ENCODE data around the gene PROC. TPM values are rescaled to one million over a fixed set of nuclear protein-coding genes. Genes with fewer than 3 reads are reported as not detected.

PROC gene
- total and polyA plus RNA-seq, 2 of the 8 experiments (the other 6 are each of a cell fraction or from before 2014, with no cell fraction given) = 1.5 to 1.6 TPM

DNA sequence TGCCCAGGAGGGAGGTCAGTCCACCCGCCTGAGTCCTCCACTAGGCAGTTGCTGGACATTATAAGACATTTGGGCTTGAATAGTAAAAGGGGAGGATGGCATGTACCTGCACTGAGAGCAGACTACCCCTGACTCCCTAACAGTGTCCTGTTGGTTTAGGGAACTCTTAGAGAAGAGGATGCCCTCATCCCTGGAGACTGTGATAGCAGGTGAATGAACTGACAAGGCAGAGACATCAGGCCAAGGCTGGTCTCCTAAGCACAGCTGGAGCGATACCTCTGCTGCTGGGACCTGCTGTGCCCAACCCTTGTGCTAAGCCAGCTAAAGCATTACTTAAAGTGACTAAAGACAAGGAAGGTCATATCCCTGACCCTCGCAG lies 34.8 kb downstream of the PROC start:
- Histone ChIP-seq H4K5ac (ENCODE audit: insufficient read length, low read depth, low read length) (no peak overlapping the region), H3K4me3 (ENCODE audit: extremely low read depth in 1 of 4, insufficient read depth in 2 of 4, low read depth in 3 of 4, low read length in 4 of 4) (no peak overlapping the region), H2BK12ac (ENCODE audit: low read depth, low read length) (no peak overlapping the region), H3K56ac (replicated peaks; ENCODE audit: insufficient read length, low read depth, low read length) (no peak overlapping the region), H3K9me3 (ENCODE audit: insufficient read depth in 2 of 2, low read depth in 1 of 2, low read length in 1 of 2) (no peaks in the 10 kb centered on the region), H4K91ac (replicated peaks; ENCODE audit: insufficient read length, low read length) (peak overlapping the region; percentile 38), H2AFZ (ENCODE audit: low read length) (no peak overlapping the region), H3K23ac (ENCODE audit: insufficient read length) (no peak overlapping the region), H3K79me1 (ENCODE audit: low read depth, low read length) (no peaks in the 10 kb centered on the region; the same call in 1 of the 2 replicates), H3K14ac (ENCODE audit: insufficient read length) (no peak overlapping the region), H2BK120ac (replicated peaks; ENCODE audit: low read depth, low read length) (no peak overlapping the region), H3K4me2 (ENCODE audit: insufficient read depth in 1 of 2, low read depth in 2 of 2, low read length in 2 of 2) (no peak overlapping the region), H4K8ac (ENCODE audit: extremely low read depth, insufficient read depth, low read length) (no peak overlapping the region), H3K27ac (ENCODE audit: low read depth, low read length) (no peak overlapping the region), H3K36me3 (ENCODE audit: control insufficient read depth in 2 of 4, insufficient read depth in 4 of 4, low read length in 3 of 4) (no peaks in the 10 kb centered on the region), H2BK5ac (ENCODE audit: low read depth, low read length) (no peak overlapping the region; the same call in 1 of the 2 replicates), H2BK15ac (ENCODE audit: low read length) (peak overlapping the region; percentile 20; the same call in 1 of the 2 replicates), H3K79me2 (ENCODE audit: control insufficient read depth in 1 of 2, insufficient read depth in 2 of 2, low read length in 2 of 2) (no peaks in the 10 kb centered on the region), H3K4me1 (replicated peaks in 1 of 4; ENCODE audit: control insufficient read depth in 3 of 4, insufficient read depth in 4 of 4, low read length in 3 of 4) (peaks cover 11 to 16% (median 14%) of the 10 kb centered on the region in 4 experiments), H4K20me1 (replicated peaks in 1 of 2; ENCODE audit: control insufficient read depth in 1 of 2, insufficient read depth in 2 of 2, low read length in 2 of 2) (no peaks in the 10 kb centered on the region), H3K4ac (replicated peaks; ENCODE audit: insufficient read length, low read depth, low read length) (no peak overlapping the region), H3K23me2 (ENCODE audit: low read depth, low read length) (peaks cover 2% of the 10 kb centered on the region; the same call in 1 of the 2 replicates), H2AK5ac (ENCODE audit: low read depth, low read length) (no peak overlapping the region), H3K9ac (replicated peaks in 1 of 4; ENCODE audit: extremely low read depth in 1 of 4, low read depth in 3 of 4, low read length in 3 of 4) (no peak overlapping the region), H2BK20ac (ENCODE audit: low read length) (no peak overlapping the region), H3K27me3 (replicated peaks in 1 of 4; ENCODE audit: control insufficient read depth in 3 of 4, extremely low read depth in 1 of 4, insufficient read depth in 3 of 4, low read length in 3 of 4) (no peaks in the 10 kb centered on the region), H3K18ac (ENCODE audit: extremely low read depth, low read length) (peak overlapping the region; percentile 1; the same call in 1 of the 2 replicates)
- POLR2A ChIA-PET (ENCODE audit: partially characterized antibody) = interaction anchor here (1.3 kb wide), 1 partner anchor 27 kb away, joined by 3 read pairs; no protein-coding TSS in a partner anchor
- no peak for FAIRE-seq
- no peak for DNase-seq (ENCODE audit: low read depth in 1 of 2, low spot score in 2 of 2)
- WGBS, 2 experiments (ENCODE audit: extremely low coverage in 1 of 2, insufficient coverage in 1 of 2, insufficient read length in 1 of 2, insufficient replicate concordance in 2 of 2, low coverage in 1 of 2, low lambda C conversion rate in 2 of 2, missing lambda C conversion rate in 1 of 2) = 95% methylated on average over 3 of the region's 3 CpGs; no CpG with 5 or more reads in 1 of the 2 experiments
- CTCF ChIA-PET (ENCODE audit: partially characterized antibody) = interaction anchor here (0.7 to 6.2 kb wide), 38 partner anchors 8 to 382 kb away, joined by 3 to 60 read pairs (median 5); partner anchors contain the start of gene ERCC3
- TF ChIP-seq, protein P1, sequence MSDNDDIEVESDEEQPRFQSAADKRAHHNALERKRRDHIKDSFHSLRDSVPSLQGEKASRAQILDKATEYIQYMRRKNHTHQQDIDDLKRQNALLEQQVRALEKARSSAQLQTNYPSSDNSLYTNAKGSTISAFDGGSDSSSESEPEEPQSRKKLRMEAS (IDR thresholded peaks at IDR 0.05) = no peak
- TF ChIP-seq TAF7 (optimal IDR thresholded peaks at IDR 0.05; ENCODE audit: borderline replicate concordance, low read depth, low read length) (no peak), CBX5 (IDR thresholded peaks at IDR 0.05; ENCODE audit: low read depth, low read length) (no peak), RBBP5 (IDR thresholded peaks at IDR 0.05; ENCODE audit: borderline replicate concordance, low read depth, low read length) (no peak), USF2 (IDR thresholded peaks at IDR 0.05; ENCODE audit: low read length) (no peak), BCL11A (IDR thresholded peaks at IDR 0.05; ENCODE audit: low read depth in 2 of 2, low read length in 2 of 2) (no peak), RAD21 (IDR thresholded peaks at IDR 0.05 in 1 of 2, conservative IDR thresholded peaks at IDR 0.05 in 1 of 2; ENCODE audit: low read depth in 2 of 2, low read length in 2 of 2) (no peak), BRCA1 (IDR thresholded peaks at IDR 0.05; ENCODE audit: low read depth, low read length) (no peak), POLR2AphosphoS5 (IDR thresholded peaks at IDR 0.05; ENCODE audit: low read depth, low read length) (no peak), EGR1 (IDR thresholded peaks at IDR 0.05; ENCODE audit: borderline replicate concordance, low read depth, low read length) (no peak), EZH2 (IDR thresholded peaks at IDR 0.05; ENCODE audit: low read depth, low read length, severe bottlenecking) (no peak), POLR2A (IDR thresholded peaks at IDR 0.05; ENCODE audit: control extremely low read depth in 1 of 2, low read depth in 2 of 2, low read length in 2 of 2) (no peak)
